Transverse colon (tissue), 3 donors: Measurements from ENCODE around the gene NYNRIN.

Experiments used
- CTCF ChIP-seq, 5 experiments: fragments of 200-600 bp in 3 of 5; fragments of 450-650 bp in 2 of 5; sonication (generic) in 3 of 5; IDR thresholded peaks; 1 replicate in 2 of 5; 2 replicates in 3 of 5; pipeline ENCODE4 v1.5.1; 2016 to 2017; ENCODE audit warnings: antibody characterized with exemption in 5 of 5, inconsistent platforms in 3 of 5, mild to moderate bottlenecking in 2 of 5, moderate library complexity in 1 of 5
- POLR2A ChIP-seq: fragments of 450-650 bp; IDR thresholded peaks from one replicate; pipeline ENCODE4 v1.6.1; 2016; ENCODE audit warnings: antibody characterized with exemption, mild to moderate bottlenecking, moderate library complexity

- no peak for TF ChIP-seq CTCF (IDR thresholded peaks at IDR 0.05)
- no peak for TF ChIP-seq POLR2A
Observed at GRCh38 chr14:24439830-24440605, 41.2 kb downstream of the NYNRIN start.
